ENCODE results near the gene ATP13A3. TPM values are rescaled to one million over a fixed set of nuclear protein-coding genes. Genes with fewer than 3 reads are reported as not detected.

The ATP13A3 gene
- total and polyA plus RNA-seq, 10 of the 15 experiments (the other 5 are each of a cell fraction or from before 2014, with no cell fraction given) = 14.0 to 108 (median 69.5) TPM

DNA sequence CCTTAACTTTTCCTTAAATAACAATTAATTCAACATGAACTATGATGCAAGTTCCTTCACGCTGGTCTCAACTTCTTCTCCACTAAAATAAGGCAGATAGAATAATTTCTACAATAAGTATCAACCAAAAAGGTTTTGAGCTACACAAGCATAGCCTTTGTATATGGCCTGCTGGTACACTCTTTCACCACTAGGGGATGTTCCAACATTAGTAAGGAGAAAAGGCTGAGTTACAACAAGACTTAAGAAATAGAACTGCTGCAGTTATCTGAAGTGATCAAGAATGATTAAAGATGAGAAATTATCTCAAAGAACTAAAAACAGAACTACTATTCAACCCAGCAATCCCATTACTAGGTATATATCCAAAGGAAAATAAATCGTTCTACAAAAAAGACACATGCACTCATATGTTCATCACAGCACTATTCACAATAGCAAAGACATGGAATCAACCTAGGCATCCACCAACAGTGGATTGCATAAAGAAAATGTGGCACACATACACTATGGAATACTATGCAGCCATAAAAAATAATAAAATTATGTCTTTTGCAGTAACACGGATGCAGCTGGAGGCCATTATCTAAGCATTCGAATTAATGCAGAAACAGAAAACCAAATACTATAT is 14.4 kb downstream of the ATP13A3 start (continued):
- TF ChIP-seq SMARCA5 (IDR thresholded peaks at IDR 0.05) (peak; percentile 47; the same call in 1 of the 2 replicates), CREB1 (IDR thresholded peaks at IDR 0.05; ENCODE audit: low read depth) (no peak), EED (IDR thresholded peaks at IDR 0.05; ENCODE audit: low read depth) (no peak), LARP7 (IDR thresholded peaks at IDR 0.05) (no peak), MYB (IDR thresholded peaks at IDR 0.05; ENCODE audit: borderline replicate concordance, low read depth, low read length) (no peak), MAX (IDR thresholded peaks at IDR 0.05; ENCODE audit: low read depth, low read length) (no peak), NR2C2 (IDR thresholded peaks at IDR 0.05; ENCODE audit: borderline replicate concordance, control insufficient read depth, insufficient read length, low read depth) (no peak), POLR2A (IDR thresholded peaks at IDR 0.05; ENCODE audit: low read depth, low read length) (no peak), SIX5 (IDR thresholded peaks at IDR 0.05; ENCODE audit: low read depth, low read length, severe bottlenecking) (no peak), CBFB (IDR thresholded peaks at IDR 0.05; ENCODE audit: low read depth) (no peak), RAD51 (IDR thresholded peaks at IDR 0.05) (no peak), RCOR1 (conservative IDR thresholded peaks at IDR 0.05; ENCODE audit: low read depth, low read length) (no peak), SKIL (IDR thresholded peaks at IDR 0.05; ENCODE audit: low read depth, poor library complexity, severe bottlenecking) (peak; percentile 28), ATF7 (IDR thresholded peaks at IDR 0.05; ENCODE audit: low read depth) (no peak), TAF1 (IDR thresholded peaks at IDR 0.05; ENCODE audit: borderline replicate concordance, low read depth, low read length) (no peak), RAD21 (IDR thresholded peaks at IDR 0.05; ENCODE audit: insufficient read depth, low read depth, low read length) (peak; percentile 100), NFYA (IDR thresholded peaks at IDR 0.05; ENCODE audit: borderline replicate concordance, low read depth, low read length) (no peak), FOXM1 (IDR thresholded peaks at IDR 0.05; ENCODE audit: low read depth, low read length) (0 out of 2 replicates have a peak, but pooled peaks have one; percentile 53), SRF (IDR thresholded peaks at IDR 0.05; ENCODE audit: low read depth in 2 of 2, low read length in 2 of 2) (no peak), SMC3 (IDR thresholded peaks at IDR 0.05; ENCODE audit: borderline replicate concordance, low read length) (peak; percentile 89; the same call in 1 of the 2 replicates)
- TF ChIP-seq, protein P1, sequence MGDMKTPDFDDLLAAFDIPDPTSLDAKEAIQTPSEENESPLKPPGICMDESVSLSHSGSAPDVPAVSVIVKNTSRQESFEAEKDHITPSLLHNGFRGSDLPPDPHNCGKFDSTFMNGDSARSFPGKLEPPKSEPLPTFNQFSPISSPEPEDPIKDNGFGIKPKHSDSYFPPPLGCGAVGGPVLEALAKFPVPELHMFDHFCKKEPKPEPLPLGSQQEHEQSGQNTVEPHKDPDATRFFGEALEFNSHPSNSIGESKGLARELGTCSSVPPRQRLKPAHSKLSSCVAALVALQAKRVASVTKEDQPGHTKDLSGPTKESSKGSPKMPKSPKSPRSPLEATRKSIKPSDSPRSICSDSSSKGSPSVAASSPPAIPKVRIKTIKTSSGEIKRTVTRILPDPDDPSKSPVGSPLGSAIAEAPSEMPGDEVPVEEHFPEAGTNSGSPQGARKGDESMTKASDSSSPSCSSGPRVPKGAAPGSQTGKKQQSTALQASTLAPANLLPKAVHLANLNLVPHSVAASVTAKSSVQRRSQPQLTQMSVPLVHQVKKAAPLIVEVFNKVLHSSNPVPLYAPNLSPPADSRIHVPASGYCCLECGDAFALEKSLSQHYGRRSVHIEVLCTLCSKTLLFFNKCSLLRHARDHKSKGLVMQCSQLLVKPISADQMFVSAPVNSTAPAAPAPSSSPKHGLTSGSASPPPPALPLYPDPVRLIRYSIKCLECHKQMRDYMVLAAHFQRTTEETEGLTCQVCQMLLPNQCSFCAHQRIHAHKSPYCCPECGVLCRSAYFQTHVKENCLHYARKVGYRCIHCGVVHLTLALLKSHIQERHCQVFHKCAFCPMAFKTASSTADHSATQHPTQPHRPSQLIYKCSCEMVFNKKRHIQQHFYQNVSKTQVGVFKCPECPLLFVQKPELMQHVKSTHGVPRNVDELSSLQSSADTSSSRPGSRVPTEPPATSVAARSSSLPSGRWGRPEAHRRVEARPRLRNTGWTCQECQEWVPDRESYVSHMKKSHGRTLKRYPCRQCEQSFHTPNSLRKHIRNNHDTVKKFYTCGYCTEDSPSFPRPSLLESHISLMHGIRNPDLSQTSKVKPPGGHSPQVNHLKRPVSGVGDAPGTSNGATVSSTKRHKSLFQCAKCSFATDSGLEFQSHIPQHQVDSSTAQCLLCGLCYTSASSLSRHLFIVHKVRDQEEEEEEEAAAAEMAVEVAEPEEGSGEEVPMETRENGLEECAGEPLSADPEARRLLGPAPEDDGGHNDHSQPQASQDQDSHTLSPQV (IDR thresholded peaks at IDR 0.05) = peak; percentile 61; the same call in 1 of the 2 replicates
- TF ChIP-seq, protein P2, sequence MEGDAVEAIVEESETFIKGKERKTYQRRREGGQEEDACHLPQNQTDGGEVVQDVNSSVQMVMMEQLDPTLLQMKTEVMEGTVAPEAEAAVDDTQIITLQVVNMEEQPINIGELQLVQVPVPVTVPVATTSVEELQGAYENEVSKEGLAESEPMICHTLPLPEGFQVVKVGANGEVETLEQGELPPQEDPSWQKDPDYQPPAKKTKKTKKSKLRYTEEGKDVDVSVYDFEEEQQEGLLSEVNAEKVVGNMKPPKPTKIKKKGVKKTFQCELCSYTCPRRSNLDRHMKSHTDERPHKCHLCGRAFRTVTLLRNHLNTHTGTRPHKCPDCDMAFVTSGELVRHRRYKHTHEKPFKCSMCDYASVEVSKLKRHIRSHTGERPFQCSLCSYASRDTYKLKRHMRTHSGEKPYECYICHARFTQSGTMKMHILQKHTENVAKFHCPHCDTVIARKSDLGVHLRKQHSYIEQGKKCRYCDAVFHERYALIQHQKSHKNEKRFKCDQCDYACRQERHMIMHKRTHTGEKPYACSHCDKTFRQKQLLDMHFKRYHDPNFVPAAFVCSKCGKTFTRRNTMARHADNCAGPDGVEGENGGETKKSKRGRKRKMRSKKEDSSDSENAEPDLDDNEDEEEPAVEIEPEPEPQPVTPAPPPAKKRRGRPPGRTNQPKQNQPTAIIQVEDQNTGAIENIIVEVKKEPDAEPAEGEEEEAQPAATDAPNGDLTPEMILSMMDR (IDR thresholded peaks at IDR 0.05 in 2 of 3, conservative IDR thresholded peaks at IDR 0.05 in 1 of 3; ENCODE audit: control insufficient read depth in 2 of 3, extremely low read depth in 1 of 3, insufficient read depth in 1 of 3, low read depth in 3 of 3, low read length in 3 of 3) = peak; percentile 97 to 99 (median 99); a peak in 5 of 6 replicates
